ENCODE results near the gene CRYGS.

CRYGS gene

DNA sequence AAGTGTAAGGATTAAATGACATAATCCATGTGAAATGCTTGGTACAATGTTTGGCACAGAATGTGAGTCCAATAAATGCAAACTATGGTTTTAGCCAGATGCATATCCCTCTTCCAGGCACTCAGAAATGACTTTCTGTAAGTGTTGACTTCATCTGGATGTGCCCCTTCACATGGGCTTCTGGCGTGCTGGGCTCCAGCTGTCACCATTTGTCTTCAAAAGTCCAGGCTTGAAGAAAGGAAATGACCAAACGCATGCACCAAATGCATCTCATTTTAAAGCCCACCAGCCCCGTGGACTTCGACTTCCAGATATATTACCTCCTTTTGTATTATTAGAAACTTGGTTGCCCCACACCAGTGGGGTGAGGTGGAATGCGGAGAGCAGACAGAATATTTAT lies 23.7 kb downstream of the CRYGS start:
- no peak for FAIRE-seq
- TF ChIP-seq POLR2A (IDR thresholded peaks at IDR 0.05; ENCODE audit: low read depth, low read length), result no peak
- DNase-seq (ENCODE audit: insufficient read length, low spot score), result no peak

DNA sequence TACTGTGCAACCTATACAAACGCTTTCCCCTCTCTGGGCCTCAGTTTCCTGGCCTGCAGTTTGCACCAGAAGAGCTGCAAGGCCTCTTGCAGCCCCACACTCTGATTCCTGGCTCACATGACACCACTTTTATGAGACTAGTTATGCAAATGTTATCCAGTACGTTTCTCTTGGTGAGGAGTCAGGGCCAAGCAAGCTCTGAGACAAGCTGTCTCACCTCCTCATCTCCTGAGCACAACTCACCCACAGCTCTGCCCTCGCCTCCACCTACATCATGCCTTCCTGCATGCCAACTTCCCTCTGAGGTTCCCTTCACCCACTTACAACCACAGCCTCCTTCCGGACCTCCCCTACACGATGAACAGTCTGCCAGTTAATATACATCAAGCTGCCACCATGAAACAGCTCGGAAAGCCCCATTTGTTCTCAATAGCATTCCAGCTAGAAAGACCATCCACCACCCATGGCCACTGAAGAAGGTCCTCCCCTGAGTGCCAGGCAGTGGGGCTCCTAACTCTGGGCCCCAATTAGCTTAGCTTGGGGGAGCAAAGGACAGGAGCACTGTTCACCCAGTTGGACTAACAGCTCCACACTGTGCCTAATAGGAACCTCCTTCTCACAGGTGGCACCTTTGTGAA lies 25.0 kb downstream of the CRYGS start:
- no peak for TF ChIP-seq POLR2A (IDR thresholded peaks at IDR 0.05; ENCODE audit: low read depth, low read length)
- no peak for DNase-seq (ENCODE audit: insufficient read length, low spot score)
- FAIRE-seq, result no peak

DNA sequence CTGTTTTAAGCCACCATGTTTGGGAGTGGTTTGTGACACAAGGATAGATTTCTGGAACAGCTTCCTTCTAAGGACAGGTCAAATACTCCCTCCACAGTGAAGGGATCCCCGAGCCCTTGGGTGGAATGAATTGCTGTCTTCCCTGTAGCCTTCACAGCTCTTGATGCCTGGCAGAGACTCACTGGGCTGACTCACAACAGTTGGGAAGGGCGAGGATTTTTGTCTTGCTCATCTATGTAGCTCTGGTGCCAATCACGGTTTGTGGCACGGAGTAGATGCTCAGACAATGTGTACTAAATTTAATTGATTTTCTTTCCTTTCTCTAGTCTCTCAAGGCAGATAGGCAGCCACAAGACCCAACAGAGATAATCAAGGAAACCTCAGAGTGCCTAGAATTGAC lies 27.0 kb downstream of the CRYGS start:
- no peak for DNase-seq (ENCODE audit: insufficient read length, low spot score)
- no peak for TF ChIP-seq POLR2A (IDR thresholded peaks at IDR 0.05; ENCODE audit: low read depth, low read length)
- FAIRE-seq, result no peak

DNA sequence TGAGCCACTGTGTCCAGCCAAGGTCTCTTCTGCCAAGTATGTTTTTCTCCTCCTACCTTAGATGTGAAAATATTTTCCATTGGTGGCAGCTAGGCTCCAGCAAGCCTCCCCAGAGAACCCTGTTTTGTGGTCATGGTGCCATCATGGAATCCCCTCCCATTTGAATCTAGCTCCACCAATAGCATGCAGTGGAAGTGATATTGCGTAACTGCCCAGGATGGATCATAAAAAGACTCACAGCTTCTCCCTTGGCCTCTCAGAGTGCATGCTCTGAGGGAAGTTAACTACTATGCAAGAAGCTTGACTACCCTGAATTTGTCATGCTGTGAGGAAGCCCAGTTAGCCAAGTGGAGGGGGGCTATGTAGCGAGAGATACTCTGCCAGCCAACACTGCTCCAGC lies 27.5 kb downstream of the CRYGS start:
- FAIRE-seq, result no peak
- TF ChIP-seq POLR2A (IDR thresholded peaks at IDR 0.05; ENCODE audit: low read depth, low read length), result no peak
- DNase-seq (ENCODE audit: insufficient read length, low spot score), result no peak

DNA sequence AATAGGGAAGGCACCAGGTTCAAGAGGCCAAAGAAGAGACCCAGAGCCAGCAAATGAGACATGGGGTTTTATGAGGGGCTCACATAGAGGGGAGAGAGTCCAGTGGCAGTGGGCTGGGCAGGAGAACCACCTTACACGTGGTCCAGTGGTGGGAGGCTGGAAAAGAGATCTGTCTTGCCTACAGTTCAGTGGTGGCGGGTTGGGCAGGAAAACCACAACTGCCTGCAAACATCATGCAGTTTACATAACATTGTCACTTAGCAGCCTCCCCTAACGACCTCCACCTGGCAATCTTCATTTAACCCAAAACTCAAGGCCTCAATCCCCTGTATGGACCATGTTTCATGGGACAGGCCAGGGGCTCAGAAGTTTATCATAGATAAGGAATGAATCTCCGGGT lies 29.1 kb downstream of the CRYGS start:
- FAIRE-seq, result no peak
- DNase-seq (ENCODE audit: insufficient read length, low spot score), result no peak
- no peak for TF ChIP-seq POLR2A (IDR thresholded peaks at IDR 0.05; ENCODE audit: low read depth, low read length)

DNA sequence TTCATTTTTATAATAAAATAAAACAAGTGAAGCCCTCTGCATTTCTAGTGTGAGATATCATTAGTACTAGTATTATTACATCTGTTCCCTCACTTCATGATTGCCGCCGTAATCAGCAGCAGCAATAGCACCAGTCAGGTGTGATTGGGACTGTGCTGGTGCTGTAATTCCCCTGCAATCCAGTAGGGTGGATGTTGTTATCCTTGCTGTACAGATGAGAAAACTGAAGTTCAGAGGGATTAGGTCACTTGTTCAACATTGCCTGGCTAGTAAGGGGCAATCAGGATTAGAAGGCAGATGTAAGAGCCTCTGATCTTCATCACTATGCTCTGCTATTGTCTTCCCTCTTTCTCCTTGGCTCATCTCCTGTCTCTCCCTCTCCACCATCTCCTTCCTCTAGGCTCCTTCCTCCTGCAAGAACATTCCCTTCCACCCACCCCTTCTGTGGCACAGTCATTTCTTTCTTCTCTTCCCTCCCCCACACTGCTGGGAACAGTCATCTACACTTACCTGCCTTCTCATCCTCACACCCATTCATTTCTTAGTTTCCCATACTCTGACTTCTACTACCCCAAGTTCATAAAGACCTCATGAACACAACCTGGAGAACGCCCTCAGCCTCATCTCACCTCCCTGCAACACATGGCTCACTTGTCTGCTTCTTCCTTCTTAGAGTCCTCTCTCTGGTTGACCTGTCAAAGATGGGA lies 29.7 kb downstream of the CRYGS start:
- DNase-seq (ENCODE audit: insufficient read length, low spot score), result peak; percentile 19

DNA sequence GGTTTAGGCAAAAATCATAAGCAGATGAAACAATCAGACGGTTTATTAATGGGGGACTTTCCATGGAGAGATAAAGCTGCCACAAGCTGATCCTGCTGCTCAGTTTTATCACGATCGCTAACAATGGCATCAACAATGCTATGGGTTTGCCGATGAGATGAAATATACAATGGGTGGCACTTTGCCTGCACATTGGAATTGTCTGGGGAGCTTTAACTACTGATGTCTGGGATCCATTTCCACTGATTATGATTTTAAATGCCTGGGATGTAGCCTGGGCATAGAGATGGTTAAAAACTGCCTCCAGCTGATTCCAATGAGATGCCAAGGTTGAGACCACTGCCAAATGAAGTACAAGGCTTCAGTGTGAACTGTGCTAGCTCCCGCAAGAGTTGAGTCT lies 30.8 kb downstream of the CRYGS start:
- DNase-seq (ENCODE audit: insufficient read length, low spot score) (no peak), FAIRE-seq (no peak)
- no peak for TF ChIP-seq POLR2A (IDR thresholded peaks at IDR 0.05; ENCODE audit: low read depth, low read length)

More for the DNA sequence above, 29.7 kb downstream of the CRYGS start:
- no peak for FAIRE-seq
- TF ChIP-seq POLR2A (IDR thresholded peaks at IDR 0.05; ENCODE audit: low read depth, low read length), result no peak

DNA sequence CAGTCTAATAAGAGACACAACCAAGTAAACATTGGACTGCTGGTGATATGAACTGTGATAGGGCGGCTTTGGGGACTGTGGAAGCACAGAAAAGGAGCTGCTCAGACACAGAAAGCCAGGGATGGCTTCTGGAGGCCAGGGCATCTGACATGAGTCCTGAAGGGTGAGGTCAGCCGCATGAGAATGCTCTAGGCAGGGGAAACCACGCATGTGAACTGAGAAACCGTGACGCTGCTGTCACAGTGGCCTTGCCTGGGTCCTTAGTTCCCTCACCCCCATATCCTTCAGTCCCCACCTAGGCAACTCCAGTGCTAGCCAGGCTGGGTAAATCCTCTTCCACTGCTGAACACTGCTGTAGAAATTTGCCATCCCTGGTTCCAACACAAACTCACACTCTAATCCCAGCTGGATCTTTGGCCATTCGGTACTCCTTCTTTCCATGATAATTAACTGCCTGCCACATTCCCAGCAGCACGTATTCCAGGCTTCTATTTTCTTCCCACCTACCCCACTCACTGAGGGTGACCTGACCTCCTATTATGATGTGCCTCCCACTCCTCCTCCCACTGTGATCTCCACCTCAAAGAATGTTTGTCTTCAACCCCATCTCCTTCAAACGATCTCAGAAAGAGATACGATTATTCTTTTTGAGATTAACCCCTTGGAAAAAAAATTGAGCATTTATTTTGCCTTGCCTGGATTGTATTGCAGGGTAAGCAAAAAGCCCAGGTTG lies 31.4 kb downstream of the CRYGS start:
- no peak for FAIRE-seq
- TF ChIP-seq POLR2A (IDR thresholded peaks at IDR 0.05; ENCODE audit: low read depth, low read length), result no peak
- DNase-seq (ENCODE audit: insufficient read length, low spot score), result no peak

DNA sequence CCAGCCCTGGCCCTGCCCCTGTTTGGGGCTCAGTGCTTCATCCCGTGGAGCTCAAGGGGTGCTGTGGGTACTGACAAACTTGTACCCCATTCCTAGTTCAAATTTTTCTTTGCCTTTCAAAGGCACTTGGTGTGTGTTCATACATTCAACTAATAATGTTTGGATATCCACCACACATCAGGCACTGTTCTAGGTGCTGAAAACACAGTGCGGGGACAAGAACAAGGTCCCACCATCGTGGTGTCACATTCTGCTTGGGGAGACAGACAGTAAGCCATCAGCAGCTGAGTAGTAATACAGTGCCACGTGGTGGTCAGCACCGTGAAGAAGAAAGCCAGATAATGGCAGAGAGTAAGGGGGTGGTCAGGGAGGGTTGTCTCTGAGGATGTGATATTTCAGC lies 32.5 kb downstream of the CRYGS start:
- DNase-seq (ENCODE audit: insufficient read length, low spot score) (no peak), FAIRE-seq (no peak)
- no peak for TF ChIP-seq POLR2A (IDR thresholded peaks at IDR 0.05; ENCODE audit: low read depth, low read length)

DNA sequence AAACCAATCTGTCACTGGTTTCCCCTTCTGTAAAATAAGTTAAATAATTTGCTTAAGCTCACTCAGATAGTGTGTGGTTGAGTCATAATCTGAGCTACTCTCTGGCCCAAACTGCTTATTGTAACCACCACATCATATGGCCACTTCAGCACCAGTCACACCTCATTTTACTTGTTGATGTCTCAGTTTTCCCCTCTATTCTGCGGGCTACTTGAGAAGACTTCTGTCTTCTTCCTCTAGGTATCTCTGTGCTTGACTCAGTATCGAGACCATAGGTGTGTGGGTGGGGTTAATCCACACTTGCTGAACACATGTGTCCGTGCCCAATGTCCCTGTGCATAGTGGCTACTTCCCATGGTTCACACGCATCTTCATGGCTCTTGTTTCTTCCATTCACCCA lies 32.9 kb downstream of the CRYGS start:
- TF ChIP-seq POLR2A (IDR thresholded peaks at IDR 0.05; ENCODE audit: low read depth, low read length), result no peak
- DNase-seq (ENCODE audit: insufficient read length, low spot score), result no peak
- FAIRE-seq, result no peak

DNA sequence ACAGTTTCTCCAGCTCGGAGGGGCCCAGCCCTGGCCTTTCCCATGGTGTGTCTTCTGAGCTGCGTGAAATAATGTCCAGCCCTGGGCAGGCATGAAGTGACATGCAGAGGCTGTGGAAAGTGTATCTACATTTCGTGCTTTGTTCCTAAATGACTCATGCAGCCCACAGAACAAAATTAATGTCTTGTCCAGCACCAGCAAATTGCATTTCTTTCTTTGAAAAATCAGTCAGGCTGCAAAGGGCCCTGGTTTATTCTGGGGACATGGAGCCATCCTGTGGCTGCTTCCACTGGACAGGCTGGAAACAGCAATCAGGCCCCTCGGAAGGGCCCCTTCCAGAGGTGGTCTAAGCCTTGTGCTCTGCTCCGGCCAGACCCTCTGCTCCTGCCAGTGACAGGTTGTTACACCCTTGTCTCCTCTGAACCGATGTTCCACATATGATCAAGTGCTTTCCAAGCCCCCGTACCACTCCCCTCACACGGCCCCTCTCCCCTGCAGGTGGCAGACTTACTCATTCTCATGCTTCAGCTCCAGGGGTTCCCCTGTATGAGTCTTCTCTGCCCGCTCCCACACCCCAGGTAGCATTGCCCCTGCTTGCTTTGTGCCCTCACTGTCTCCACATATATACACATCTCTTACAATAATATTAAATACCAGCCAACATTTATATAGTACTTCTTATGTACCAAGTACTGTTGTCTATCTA lies 33.7 kb downstream of the CRYGS start:
- FAIRE-seq (no peak), DNase-seq (ENCODE audit: insufficient read length, low spot score) (no peak)
- TF ChIP-seq POLR2A (IDR thresholded peaks at IDR 0.05; ENCODE audit: low read depth, low read length), result no peak

DNA sequence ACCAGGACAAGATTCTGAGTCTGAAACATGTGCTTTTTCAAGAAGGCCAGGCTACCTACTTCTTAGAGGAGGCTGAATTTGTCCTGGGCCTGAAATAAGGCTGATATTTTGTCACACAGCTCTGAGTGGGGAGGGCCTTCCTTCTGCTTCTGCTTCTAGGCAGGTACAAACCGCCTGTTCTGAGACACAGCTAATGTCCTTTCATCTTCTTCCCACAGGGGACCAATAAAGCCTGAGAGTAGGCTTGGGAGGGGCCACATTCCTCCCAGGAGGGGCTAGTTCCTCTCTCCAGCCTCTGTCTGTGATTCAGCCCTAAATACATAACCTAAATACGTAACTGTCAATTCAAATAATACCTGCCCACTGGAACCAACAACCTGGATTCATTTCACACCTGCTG lies 34.8 kb downstream of the CRYGS start:
- TF ChIP-seq POLR2A (IDR thresholded peaks at IDR 0.05; ENCODE audit: low read depth, low read length), result no peak
- DNase-seq (ENCODE audit: insufficient read length, low spot score) (no peak), FAIRE-seq (no peak)

DNA sequence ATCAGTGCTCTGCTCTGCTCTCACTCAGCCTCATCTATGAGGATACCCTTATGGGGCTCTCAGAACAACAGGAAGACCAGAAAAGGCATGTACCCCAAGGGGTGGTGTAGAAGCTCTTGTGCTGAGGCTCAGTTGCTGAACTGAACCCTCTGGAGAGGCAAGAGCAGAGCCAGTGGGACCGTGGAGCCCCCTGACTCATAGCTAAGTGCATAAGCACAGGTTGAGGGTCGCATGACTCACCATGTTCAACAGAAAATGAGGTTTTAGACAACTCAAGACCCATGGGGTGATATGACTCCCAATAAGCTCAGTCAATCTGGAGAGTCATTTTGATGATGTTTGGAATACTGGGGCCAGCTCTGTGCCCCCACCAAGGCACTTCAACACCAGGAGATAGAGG lies 37.3 kb downstream of the CRYGS start:
- no peak for FAIRE-seq

DNA sequence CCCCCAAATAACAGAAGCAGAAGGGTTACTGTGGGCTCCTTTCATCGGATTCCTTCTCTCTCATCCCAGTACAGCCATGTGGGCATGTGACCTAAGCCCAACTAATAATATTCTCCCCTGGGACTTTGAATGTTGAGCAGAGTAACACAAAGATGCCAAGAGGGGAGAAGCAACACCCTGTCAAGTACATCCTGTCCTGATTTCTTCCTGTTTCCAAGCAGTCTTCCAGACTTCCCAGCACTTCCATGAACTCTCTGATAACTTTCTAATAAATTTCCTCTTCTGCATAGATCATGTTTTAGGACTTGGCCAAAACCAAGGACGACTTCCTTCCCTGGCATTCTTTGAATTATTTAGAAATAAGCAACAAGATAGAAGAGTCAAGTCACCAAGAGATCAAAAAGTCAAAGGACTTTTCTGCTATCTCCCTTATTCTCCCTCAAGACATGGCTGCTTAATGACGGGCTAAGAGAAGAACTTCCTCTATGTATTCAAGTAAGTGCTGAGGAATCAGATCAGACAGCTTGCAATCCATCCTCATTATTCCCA lies 37.9 kb downstream of the CRYGS start:
- no peak for FAIRE-seq
- no peak for DNase-seq (ENCODE audit: insufficient read length, low spot score)
- TF ChIP-seq POLR2A (IDR thresholded peaks at IDR 0.05; ENCODE audit: low read depth, low read length), result no peak

More for the DNA sequence above, 37.3 kb downstream of the CRYGS start:
- no peak for TF ChIP-seq POLR2A (IDR thresholded peaks at IDR 0.05; ENCODE audit: low read depth, low read length)
- no peak for DNase-seq (ENCODE audit: insufficient read length, low spot score)

Data from H54 (cell line).